ENCODE data around the gene MAP3K6.

The MAP3K6 gene

GRCh38 chr1:27306071-27306470 lies 60.7 kb downstream of the MAP3K6 start:
- Histone ChIP-seq H3K9ac (ENCODE audit: low read length) (no peak overlapping the region), H2AFZ (ENCODE audit: low read depth, low read length, severe bottlenecking) (no peak overlapping the region), H3K9me2 (replicated peaks; ENCODE audit: insufficient read depth, low read length) (no peaks in the 10 kb centered on the region), H3K4me3 (ENCODE audit: insufficient read depth, low read length, poor library complexity, severe bottlenecking) (no peak overlapping the region), H4K20me1 (ENCODE audit: low read depth, low read length) (no peaks in the 10 kb centered on the region), H3K4me2 (ENCODE audit: low read depth, low read length, poor library complexity, severe bottlenecking) (no peak overlapping the region), H3K9me3 (ENCODE audit: insufficient read depth, low read length) (no peaks in the 10 kb centered on the region), H3K27me3 (ENCODE audit: low read length) (no peaks in the 10 kb centered on the region), H3F3A (ENCODE audit: insufficient read depth) (no peaks in the 10 kb centered on the region), H3K36me3 (ENCODE audit: low read length) (no peaks in the 10 kb centered on the region), H3K27ac (ENCODE audit: low read depth, low read length) (no peak overlapping the region), H3K79me2 (ENCODE audit: insufficient read depth, low read length) (no peaks in the 10 kb centered on the region)
- no peak for TF ChIP-seq EZH2phosphoT487 (conservative IDR thresholded peaks at IDR 0.05; ENCODE audit: low read length)
- TF ChIP-seq CTCF (IDR thresholded peaks at IDR 0.05; ENCODE audit: insufficient read depth, low read length, poor library complexity, severe bottlenecking), result no peak

Data from SU-DHL-6 (cell line).